ENCODE data around the gene EFNA1. TPM values are rescaled to one million over a fixed set of nuclear protein-coding genes. Genes with fewer than 3 reads are reported as not detected.

The EFNA1 gene
- total RNA-seq, 1 experiment from 2014 or later = 19.7 TPM

GRCh38 chr1:155121249-155121648 is 6.4 kb upstream of the EFNA1 start:
- intact Hi-C loops (cut with micrococcal nuclease) = no loop called here
- CTCF ChIA-PET = interaction anchor here (1.2 to 2.1 kb wide), 2 partner anchors 30 to 46 kb away, joined by 4 to 8 read pairs; no protein-coding TSS in a partner anchor
- ATAC-seq (no peak), DNase-seq (ENCODE audit: low read depth, low spot score) (no peak)
- no peak overlapping the region for H3K4me2 ChIP-seq (ENCODE audit: low read length)
- H3K27me3 ChIP-seq (ENCODE audit: insufficient read depth, low read length) = peaks cover 6% of the 10 kb centered on the region; the same call in 1 of the 2 replicates
- no peaks in the 10 kb centered on the region for H3K36me3 ChIP-seq (ENCODE audit: control insufficient read depth in 1 of 2, insufficient read depth in 2 of 2, low read length in 2 of 2)
- no peaks in the 10 kb centered on the region for H3K9me2 ChIP-seq (ENCODE audit: insufficient read depth)
- POLR2A ChIA-PET = no interaction called here
- RAD21 ChIA-PET (ENCODE audit: low non-redundant PET in 1 of 2, low total read pairs in 2 of 2, uncharacterized antibody in 2 of 2, unreplicated experiment in 2 of 2) = no interaction called here
- H3K27ac ChIP-seq (ENCODE audit: low read depth, low read length) = no peak overlapping the region
- H3K9ac ChIP-seq (ENCODE audit: low read length) = no peak overlapping the region
- H3K9me3 ChIP-seq (ENCODE audit: control insufficient read depth in 1 of 2, insufficient read depth in 1 of 2, low read depth in 1 of 2, low read length in 2 of 2) = no peaks in the 10 kb centered on the region
- H4K20me1 ChIP-seq (ENCODE audit: insufficient read depth) = no peaks in the 10 kb centered on the region
- no peaks in the 10 kb centered on the region for H3K79me2 ChIP-seq (ENCODE audit: insufficient read depth, low read length)
- TF ChIP-seq CBX3 (IDR thresholded peaks at IDR 0.05; ENCODE audit: low read depth) (no peak), YY1 (IDR thresholded peaks at IDR 0.05; ENCODE audit: extremely low read depth, insufficient replicate concordance, low read depth, low read length) (no peak), POLR2A (IDR thresholded peaks at IDR 0.05; ENCODE audit: borderline replicate concordance, extremely low read depth, insufficient read depth, insufficient read length) (no peak), ZBTB33 (IDR thresholded peaks at IDR 0.05; ENCODE audit: extremely low read depth, insufficient replicate concordance, low read length) (no peak), TCF7L2 (IDR thresholded peaks at IDR 0.05; ENCODE audit: borderline replicate concordance, extremely low read depth, insufficient read depth, insufficient read length) (no peak), REST (IDR thresholded peaks at IDR 0.05; ENCODE audit: low read depth) (no peak), ZFX (IDR thresholded peaks at IDR 0.05) (no peak), ELF1 (IDR thresholded peaks at IDR 0.05; ENCODE audit: borderline replicate concordance, low read depth) (no peak), SIN3A (IDR thresholded peaks at IDR 0.05; ENCODE audit: low read depth) (no peak)
- H2AFZ ChIP-seq (ENCODE audit: low read depth, low read length, poor library complexity, severe bottlenecking) = no peak overlapping the region
- no TSS peak for BruUV-seq (replicated peaks)
- no peak overlapping the region for H3K4me3 ChIP-seq (replicated peaks in 1 of 2; ENCODE audit: low read depth in 1 of 2, low read length in 2 of 2)
- H3K4me1 ChIP-seq (ENCODE audit: control insufficient read depth in 1 of 2, insufficient read depth in 2 of 2, low read length in 2 of 2) = peaks cover 10 to 19% of the 10 kb centered on the region in 2 experiments

Measured in HCT116 (cell line).